Keratinocyte (primary cell): Measurements from ENCODE around the gene UBXN2A.

Source experiments
- CTCF ChIP-seq, 3 experiments: IDR thresholded peaks in 1 of 3; conservative IDR thresholded peaks in 1 of 3; optimal IDR thresholded peaks in 1 of 3; 2 replicates in 2 of 3; 3 replicates in 1 of 3; pipeline versions ENCODE3 to v1.5.1; 2011; ENCODE audit warnings: low read length in 3 of 3, mild to moderate bottlenecking in 3 of 3, moderate library complexity in 2 of 3, control low read depth in 1 of 3, inconsistent platforms in 1 of 3; ENCODE audit not compliant: insufficient read depth in 2 of 3; ENCODE audit errors: extremely low read depth in 1 of 3
- EZH2 ChIP-seq: IDR thresholded peaks from one replicate; pipeline ENCODE4 v1.6.1; 2012; ENCODE audit warnings: inconsistent platforms, mild to moderate bottlenecking, low read length, moderate library complexity

DNA sequence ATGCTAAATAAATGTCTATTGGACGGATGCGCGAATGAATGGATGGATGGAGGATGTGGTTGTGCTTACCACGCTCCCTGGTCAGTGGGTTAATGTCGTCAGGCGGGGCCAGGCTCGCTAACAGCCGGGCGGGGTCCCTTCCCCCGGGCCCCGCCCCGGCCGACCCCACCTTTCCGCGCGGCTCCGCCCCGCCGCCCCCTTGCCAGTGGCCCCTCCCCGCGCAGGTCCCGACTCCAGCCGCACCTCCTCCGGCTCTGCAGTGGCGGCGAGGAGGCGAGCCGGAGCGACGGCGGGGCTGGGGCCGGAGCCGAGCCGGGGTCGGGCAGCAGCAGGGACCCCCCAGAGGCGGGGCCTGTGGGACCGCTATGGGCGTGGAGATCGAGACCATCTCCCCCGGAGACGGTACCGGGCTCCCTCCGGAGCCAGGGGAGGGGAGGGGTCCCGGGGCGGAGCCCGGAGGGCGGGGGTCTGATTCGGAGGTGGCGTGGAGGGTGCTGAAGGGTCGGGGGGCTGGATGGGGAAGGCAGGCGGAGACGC is 109.3 kb downstream of the UBXN2A start, which contains the start of gene FKBP1B:
- TF ChIP-seq CTCF (optimal IDR thresholded peaks at IDR 0.05 in 1 of 3, IDR thresholded peaks at IDR 0.05 in 1 of 3, conservative IDR thresholded peaks at IDR 0.05 in 1 of 3; ENCODE audit: extremely low read depth in 1 of 3, insufficient read depth in 2 of 3, low read length in 3 of 3) (no peak), EZH2 (no peak)
